Measurements from ENCODE around the gene VTA1. TPM values are rescaled to one million over a fixed set of nuclear protein-coding genes. Genes with fewer than 3 reads are reported as not detected.

The VTA1 gene
- polyA plus RNA-seq, 1 donor (not counting 4 experiments of a cell fraction or from before 2014, with no cell fraction given): 97.4 TPM

GRCh38 chr6:142178129-142178528, 31.1 kb downstream of the VTA1 start:
- H3K36me3 ChIP-seq (ENCODE audit: control insufficient read depth in 2 of 2, extremely low read depth in 1 of 2, insufficient read depth in 2 of 2, low read length in 2 of 2): peaks cover 2 to 8% of the 10 kb centered on the region in 2 experiments
- H4K20me1 ChIP-seq (ENCODE audit: control insufficient read depth, extremely low read depth, insufficient read depth, low read length): no peaks in the 10 kb centered on the region
- dilution Hi-C loops (cut with MboI; ENCODE audit: extremely low pct_ligation_motif_present, low sequenced_read_pairs): no loop called here
- H3K9me3 ChIP-seq (ENCODE audit: control insufficient read depth, low read depth, low read length): no peaks in the 10 kb centered on the region
- TF ChIP-seq CTCF (optimal IDR thresholded peaks at IDR 0.05 in 1 of 3, IDR thresholded peaks at IDR 0.05 in 1 of 3, conservative IDR thresholded peaks at IDR 0.05 in 1 of 3; ENCODE audit: extremely low read depth in 1 of 3, insufficient read depth in 2 of 3, low read length in 3 of 3): no peak
- TF ChIP-seq EZH2 (IDR thresholded peaks at IDR 0.05; ENCODE audit: low read length): no peak
- H3K9me1 ChIP-seq (ENCODE audit: control insufficient read depth, extremely low read depth, insufficient read depth, low read length): no peaks in the 10 kb centered on the region
- no peaks in the 10 kb centered on the region for H3K4me1 ChIP-seq (ENCODE audit: control insufficient read depth, extremely low read depth, insufficient read depth, low read length)
- no peaks in the 10 kb centered on the region for H3K79me2 ChIP-seq (ENCODE audit: control insufficient read depth, insufficient read depth, low read length)
- no peak overlapping the region for H2AFZ ChIP-seq (ENCODE audit: control insufficient read depth, low read length)
- DNase-seq (ENCODE audit: low read depth, low spot score): no peak
- FAIRE-seq: no peak
- H3K9ac ChIP-seq (ENCODE audit: control insufficient read depth, extremely low read depth, insufficient read depth, low read length): no peak overlapping the region
- H3K27me3 ChIP-seq (ENCODE audit: control insufficient read depth, extremely low read depth, insufficient read depth, low read length): no peaks in the 10 kb centered on the region
- H3K4me2 ChIP-seq (ENCODE audit: control insufficient read depth, extremely low read depth, insufficient read depth, low read depth, low read length): no peak overlapping the region
- no peak overlapping the region for H3K27ac ChIP-seq (ENCODE audit: control insufficient read depth, insufficient read depth, low read length)
- no peak overlapping the region for H3K4me3 ChIP-seq (ENCODE audit: control insufficient read depth in 2 of 3, extremely low read depth in 1 of 3, insufficient read depth in 2 of 3, low read depth in 1 of 3, low read length in 3 of 3)

- FAIRE-seq (no peak), DNase-seq (ENCODE audit: low read depth, low spot score) (no peak)
- no peak overlapping the region for H2AFZ ChIP-seq (ENCODE audit: control insufficient read depth, low read length)
- dilution Hi-C loops (cut with MboI; ENCODE audit: extremely low pct_ligation_motif_present, low sequenced_read_pairs): no loop called here
- no peak overlapping the region for H3K4me3 ChIP-seq (ENCODE audit: control insufficient read depth in 2 of 3, extremely low read depth in 1 of 3, insufficient read depth in 2 of 3, low read depth in 1 of 3, low read length in 3 of 3)
- no peak for TF ChIP-seq EZH2 (IDR thresholded peaks at IDR 0.05; ENCODE audit: low read length)
- no peak for TF ChIP-seq CTCF (optimal IDR thresholded peaks at IDR 0.05 in 1 of 3, IDR thresholded peaks at IDR 0.05 in 1 of 3, conservative IDR thresholded peaks at IDR 0.05 in 1 of 3; ENCODE audit: extremely low read depth in 1 of 3, insufficient read depth in 2 of 3, low read length in 3 of 3)
- no peak overlapping the region for H3K4me2 ChIP-seq (ENCODE audit: control insufficient read depth, extremely low read depth, insufficient read depth, low read depth, low read length)
- H4K20me1 ChIP-seq (ENCODE audit: control insufficient read depth, extremely low read depth, insufficient read depth, low read length): no peaks in the 10 kb centered on the region
- no peaks in the 10 kb centered on the region for H3K79me2 ChIP-seq (ENCODE audit: control insufficient read depth, insufficient read depth, low read length)
- H3K4me1 ChIP-seq (ENCODE audit: control insufficient read depth, extremely low read depth, insufficient read depth, low read length): no peaks in the 10 kb centered on the region
- no peaks in the 10 kb centered on the region for H3K9me3 ChIP-seq (ENCODE audit: control insufficient read depth, low read depth, low read length)
- no peaks in the 10 kb centered on the region for H3K9me1 ChIP-seq (ENCODE audit: control insufficient read depth, extremely low read depth, insufficient read depth, low read length)
- no peak overlapping the region for H3K27ac ChIP-seq (ENCODE audit: control insufficient read depth, insufficient read depth, low read length)
- no peak overlapping the region for H3K9ac ChIP-seq (ENCODE audit: control insufficient read depth, extremely low read depth, insufficient read depth, low read length)
- H3K36me3 ChIP-seq (ENCODE audit: control insufficient read depth in 2 of 2, extremely low read depth in 1 of 2, insufficient read depth in 2 of 2, low read length in 2 of 2): no peaks in the 10 kb centered on the region
- no peaks in the 10 kb centered on the region for H3K27me3 ChIP-seq (ENCODE audit: control insufficient read depth, extremely low read depth, insufficient read depth, low read length)
These were observed 34.9 kb downstream of the VTA1 start for GRCh38 chr6:142182004-142182403.
